Measurements from ENCODE around the gene CEP89.

CEP89 gene

GRCh38 chr19:32901504-32902161 lies 70.1 kb downstream of the CEP89 start:
- H3K27ac ChIP-seq = no peak overlapping the region
- no peak for TF ChIP-seq CTCF (conservative IDR thresholded peaks at IDR 0.05)

GRCh38 chr19:32896516-32897214 lies 75.1 kb downstream of the CEP89 start:
- TF ChIP-seq CTCF (conservative IDR thresholded peaks at IDR 0.05) = no peak
- no peak overlapping the region for H3K27ac ChIP-seq

GRCh38 chr19:32895384-32895783 lies 76.4 kb downstream of the CEP89 start:
- TF ChIP-seq CTCF (conservative IDR thresholded peaks at IDR 0.05) = no peak
- H3K27ac ChIP-seq = no peak overlapping the region

- TF ChIP-seq CTCF (conservative IDR thresholded peaks at IDR 0.05) = no peak
Observed at GRCh38 chr19:32891609-32892008, 80.1 kb downstream of the CEP89 start.

GRCh38 chr19:32890841-32891240 lies 80.9 kb downstream of the CEP89 start:
- TF ChIP-seq CTCF (conservative IDR thresholded peaks at IDR 0.05) = no peak

More at GRCh38 chr19:32891609-32892008, 80.1 kb downstream of the CEP89 start:
- H3K27ac ChIP-seq = no peak overlapping the region

GRCh38 chr19:32890326-32890725 lies 81.4 kb downstream of the CEP89 start:
- no peak overlapping the region for H3K27ac ChIP-seq
- TF ChIP-seq CTCF (conservative IDR thresholded peaks at IDR 0.05) = no peak

More at GRCh38 chr19:32890841-32891240, 80.9 kb downstream of the CEP89 start:
- no peak overlapping the region for H3K27ac ChIP-seq

GRCh38 chr19:32889137-32889934 lies 82.4 kb downstream of the CEP89 start:
- no peak for TF ChIP-seq CTCF (conservative IDR thresholded peaks at IDR 0.05)
- H3K27ac ChIP-seq = no peak overlapping the region

All from VCaP (cell line).